ENCODE measurements around the gene DPF1.
"Not testable (repeated sequence)": the region's sequence is repeated elsewhere in the genome, so short reads cannot be mapped to it uniquely, and the experiment has no call there.

Gene DPF1

GRCh38 chr19:38234615-38235014 lies 10.6 kb upstream of the DPF1 start:
- TF ChIP-seq, protein P1, sequence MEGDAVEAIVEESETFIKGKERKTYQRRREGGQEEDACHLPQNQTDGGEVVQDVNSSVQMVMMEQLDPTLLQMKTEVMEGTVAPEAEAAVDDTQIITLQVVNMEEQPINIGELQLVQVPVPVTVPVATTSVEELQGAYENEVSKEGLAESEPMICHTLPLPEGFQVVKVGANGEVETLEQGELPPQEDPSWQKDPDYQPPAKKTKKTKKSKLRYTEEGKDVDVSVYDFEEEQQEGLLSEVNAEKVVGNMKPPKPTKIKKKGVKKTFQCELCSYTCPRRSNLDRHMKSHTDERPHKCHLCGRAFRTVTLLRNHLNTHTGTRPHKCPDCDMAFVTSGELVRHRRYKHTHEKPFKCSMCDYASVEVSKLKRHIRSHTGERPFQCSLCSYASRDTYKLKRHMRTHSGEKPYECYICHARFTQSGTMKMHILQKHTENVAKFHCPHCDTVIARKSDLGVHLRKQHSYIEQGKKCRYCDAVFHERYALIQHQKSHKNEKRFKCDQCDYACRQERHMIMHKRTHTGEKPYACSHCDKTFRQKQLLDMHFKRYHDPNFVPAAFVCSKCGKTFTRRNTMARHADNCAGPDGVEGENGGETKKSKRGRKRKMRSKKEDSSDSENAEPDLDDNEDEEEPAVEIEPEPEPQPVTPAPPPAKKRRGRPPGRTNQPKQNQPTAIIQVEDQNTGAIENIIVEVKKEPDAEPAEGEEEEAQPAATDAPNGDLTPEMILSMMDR (IDR thresholded peaks at IDR 0.05; ENCODE audit: insufficient read depth, low read depth, low read length, missing control alignments), result no peak
- DNase-seq (ENCODE audit: low read depth), result no peak

DNA sequence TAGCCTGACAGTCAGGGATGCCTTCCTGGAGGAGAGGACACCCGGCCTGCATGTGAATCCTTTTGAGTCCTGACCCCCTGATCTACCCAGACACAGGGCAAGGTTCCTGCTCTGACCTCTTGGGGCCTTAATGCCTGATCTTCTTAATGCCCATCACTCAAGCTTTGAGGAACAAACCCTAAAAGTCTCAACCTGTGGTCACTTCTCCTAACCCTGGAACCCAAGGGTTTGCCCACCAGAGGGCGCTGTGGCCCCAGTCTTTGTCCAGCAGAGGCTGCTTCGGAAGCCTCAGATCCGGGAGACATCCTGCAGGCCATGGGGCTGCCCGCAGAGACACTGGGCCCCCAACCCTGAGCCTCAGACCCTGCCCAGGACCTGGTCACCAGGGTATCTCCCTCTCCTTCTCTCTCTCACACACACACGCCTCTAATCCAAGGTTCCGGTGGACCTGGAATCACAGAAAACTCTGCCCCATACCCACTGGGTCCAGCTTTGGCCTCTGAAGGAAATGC lies 9.8 kb upstream of the DPF1 start:
- H3K4me3 ChIP-seq (ENCODE audit: low read depth, low read length), result no peak overlapping the region
- peak; percentile 81 for DNase-seq (ENCODE audit: low read depth)
- TF ChIP-seq, protein P1 (IDR thresholded peaks at IDR 0.05; ENCODE audit: insufficient read depth, low read depth, low read length, missing control alignments), result peak; percentile 82

More at GRCh38 chr19:38234615-38235014, 10.6 kb upstream of the DPF1 start:
- H3K4me3 ChIP-seq (ENCODE audit: low read depth, low read length), result no peak overlapping the region

DNA sequence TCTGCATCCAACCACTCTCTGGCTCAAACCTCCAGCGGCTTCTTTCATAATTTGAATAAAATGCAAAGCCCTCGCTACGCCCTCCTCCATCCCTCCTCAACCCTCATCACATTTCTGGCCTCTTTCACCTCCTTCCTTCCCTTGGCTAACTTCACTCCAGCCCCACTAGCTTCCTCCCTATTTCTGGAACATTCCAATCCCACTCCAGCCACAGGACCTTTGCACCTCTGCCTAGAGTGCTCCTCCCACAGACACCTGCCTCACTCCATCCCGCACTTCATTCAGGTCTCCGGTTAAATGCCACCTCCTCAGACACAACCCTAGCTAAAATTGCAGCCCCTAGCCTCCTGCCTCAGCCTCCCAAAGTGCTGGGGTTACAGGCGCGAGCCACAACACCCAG lies 7.9 kb upstream of the DPF1 start:
- H3K4me3 ChIP-seq (ENCODE audit: low read depth, low read length), result no peak overlapping the region
- no peak for DNase-seq (ENCODE audit: low read depth)
- TF ChIP-seq, protein P1 (IDR thresholded peaks at IDR 0.05; ENCODE audit: insufficient read depth, low read depth, low read length, missing control alignments), result no peak

DNA sequence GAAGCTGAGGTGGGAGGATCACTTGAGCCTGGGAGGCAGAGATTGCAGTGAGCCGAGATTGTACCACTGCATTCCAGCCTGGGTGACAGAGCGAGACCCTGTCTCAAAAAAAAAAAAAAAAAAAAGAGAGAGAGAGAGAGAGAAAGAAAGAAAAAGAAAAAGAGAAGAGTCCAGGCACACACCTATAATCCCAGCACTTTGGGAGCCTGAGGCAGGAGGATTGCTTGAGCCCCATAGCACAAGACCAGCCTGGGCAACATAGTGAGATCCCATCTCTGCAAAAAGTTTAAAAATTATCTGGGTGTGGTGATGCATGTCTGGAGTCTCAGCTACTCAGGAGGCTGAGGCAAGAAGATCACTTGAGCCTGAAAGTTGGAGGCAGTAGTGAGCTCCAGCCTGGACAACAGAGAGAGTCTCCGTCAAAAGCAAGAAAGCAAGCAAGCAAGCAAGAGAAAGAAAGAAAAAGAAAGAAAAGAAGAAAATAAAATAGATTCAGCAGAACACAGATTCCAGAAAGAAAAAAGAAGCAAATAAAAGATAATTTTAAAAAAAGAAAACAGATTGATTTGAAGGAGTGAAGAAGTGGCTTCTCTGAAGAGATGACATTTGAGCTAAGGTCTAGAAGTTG lies 6.6 kb upstream of the DPF1 start:
- H3K4me3 ChIP-seq (ENCODE audit: low read depth, low read length); DNase-seq (ENCODE audit: low read depth): not testable (repeated sequence)

DNA sequence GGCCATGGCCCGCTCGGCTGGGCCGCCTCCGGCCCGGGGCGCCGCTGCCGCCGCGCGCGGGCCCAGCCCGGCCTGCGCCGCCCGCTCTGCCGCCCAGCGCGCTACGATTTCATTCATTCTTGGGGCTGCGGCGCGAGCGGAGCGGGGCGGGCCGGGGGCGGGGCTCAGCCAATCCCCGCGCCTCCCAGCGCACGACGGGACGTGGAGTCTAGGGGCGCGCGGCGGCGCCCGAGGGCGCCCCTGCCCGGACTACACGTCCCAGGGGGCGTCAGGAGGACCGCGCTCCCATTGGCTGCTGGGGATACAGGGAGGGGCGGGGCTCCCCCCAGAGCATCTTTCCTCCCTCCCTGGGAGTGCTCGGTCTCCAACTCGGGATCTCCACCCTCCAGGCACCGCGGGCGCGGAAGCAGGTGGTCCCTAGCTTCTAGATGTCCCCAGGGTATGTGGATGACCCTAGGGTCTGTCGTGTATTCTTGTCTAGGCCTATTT lies 5.6 kb upstream of the DPF1 start:
- DNase-seq (ENCODE audit: low read depth), result peak; percentile 87
- TF ChIP-seq, protein P1 (IDR thresholded peaks at IDR 0.05; ENCODE audit: insufficient read depth, low read depth, low read length, missing control alignments), result no peak
- H3K4me3 ChIP-seq (ENCODE audit: low read depth, low read length), result no peak overlapping the region

DNA sequence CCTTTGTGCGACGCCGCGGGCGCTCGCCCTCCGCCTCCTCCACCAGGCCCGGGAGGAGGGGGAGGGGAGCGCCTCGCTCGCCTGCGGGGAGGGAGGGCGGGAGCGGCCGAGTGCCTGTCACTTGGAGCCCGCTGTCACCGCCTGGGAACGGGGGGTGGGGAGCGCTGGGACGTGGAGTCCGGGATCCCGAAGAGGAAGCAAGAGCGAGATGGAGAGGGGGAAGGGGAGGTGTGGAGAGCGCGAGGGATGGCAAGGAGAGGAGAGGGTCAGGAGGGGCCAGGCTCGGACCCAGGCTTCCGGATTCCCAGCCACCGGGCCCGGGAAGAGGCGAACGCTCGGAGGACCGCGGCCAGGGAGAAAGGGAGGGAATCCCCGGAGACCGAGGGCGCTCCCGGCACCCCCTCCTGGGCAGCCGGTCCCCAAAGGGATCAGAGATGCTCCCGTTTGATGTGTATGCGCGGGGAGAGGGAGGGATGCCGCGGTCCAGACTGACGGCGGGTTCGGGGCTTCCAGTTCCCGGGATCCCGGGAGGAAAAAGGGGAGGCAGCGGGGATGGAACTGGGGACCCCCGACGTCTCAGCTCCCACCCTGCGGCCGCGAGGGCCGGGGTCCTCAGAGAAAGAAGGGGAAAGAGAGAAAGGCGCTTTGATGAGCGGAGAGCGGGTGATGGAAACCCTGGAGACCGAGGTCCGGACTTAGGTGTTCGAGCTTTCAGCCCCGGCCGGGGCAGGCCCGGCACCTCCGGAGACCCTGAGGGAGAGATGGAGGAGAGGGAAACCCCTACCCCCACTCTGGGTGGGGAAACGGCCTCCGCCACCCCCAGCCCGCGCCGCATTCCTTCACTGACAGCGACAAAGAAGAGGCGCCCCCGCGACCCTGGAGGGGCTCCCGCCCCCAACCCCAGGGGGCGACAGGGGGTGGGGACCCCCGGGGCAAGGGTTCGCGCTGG lies 4.7 kb upstream of the DPF1 start:
- no peak for DNase-seq (ENCODE audit: low read depth)
- no peak overlapping the region for H3K4me3 ChIP-seq (ENCODE audit: low read depth, low read length)
- TF ChIP-seq, protein P1 (IDR thresholded peaks at IDR 0.05; ENCODE audit: insufficient read depth, low read depth, low read length, missing control alignments), result no peak

- no peak for DNase-seq (ENCODE audit: low read depth)
- TF ChIP-seq, protein P1 (IDR thresholded peaks at IDR 0.05; ENCODE audit: insufficient read depth, low read depth, low read length, missing control alignments), result no peak
Observed at GRCh38 chr19:38228005-38228377, 4.0 kb upstream of the DPF1 start.

More at GRCh38 chr19:38228005-38228377, 4.0 kb upstream of the DPF1 start:
- no peak overlapping the region for H3K4me3 ChIP-seq (ENCODE audit: low read depth, low read length)
